HG03064 (cell line): ENCODE measurements around the gene LAMTOR3.
"Not testable (repeated sequence)": the region's sequence is repeated elsewhere in the genome, so short reads cannot be mapped to it uniquely, and the experiment has no call there.

Experiments
- ATAC-seq: cut with Tn5 transposase; IDR thresholded peaks from one replicate; pipeline ENCODE4 v1.9.1; 2021; ENCODE audit warnings: low read depth; ENCODE audit not compliant: unreplicated experiment

Gene LAMTOR3

GRCh38 chr4:99833756-99834155 is 60.5 kb downstream of the LAMTOR3 start:
- no peak for ATAC-seq

- no peak for ATAC-seq
These were observed 61.5 kb downstream of the LAMTOR3 start for GRCh38 chr4:99832758-99833157.

- ATAC-seq: no peak
These were observed 61.9 kb downstream of the LAMTOR3 start for GRCh38 chr4:99832321-99832720.

- not testable (repeated sequence) for ATAC-seq
These were observed 64.2 kb downstream of the LAMTOR3 start for GRCh38 chr4:99830051-99830450.

- no peak for ATAC-seq
These were observed 65.8 kb downstream of the LAMTOR3 start for GRCh38 chr4:99828477-99828876.
